ENCODE measurements around the gene CACNB1. TPM values are rescaled to one million over a fixed set of nuclear protein-coding genes. Genes with fewer than 3 reads are reported as not detected.

The CACNB1 gene
- polyA plus RNA-seq, 1 donor from 2014 or later = 18.9 TPM

GRCh38 chr17:39151943-39152818 is 45.3 kb downstream of the CACNB1 start:
- Histone ChIP-seq H3K27me3 (ENCODE audit: insufficient read depth, low read depth, low read length) (peaks cover 17% of the 10 kb centered on the region), H3K9ac (ENCODE audit: low read length) (peak overlapping the region; percentile 51), H3K9me2 (ENCODE audit: insufficient read depth, low read length) (no peaks in the 10 kb centered on the region), H3K4me3 (ENCODE audit: low read length) (peak overlapping the region; percentile 97), H2AFZ (ENCODE audit: low read depth, low read length) (no peak overlapping the region), H3K79me2 (replicated peaks; ENCODE audit: insufficient read depth, low read length) (no peaks in the 10 kb centered on the region), H3F3A (ENCODE audit: insufficient read depth, low read length, poor library complexity, severe bottlenecking) (no peaks in the 10 kb centered on the region), H3K27ac (ENCODE audit: low read length) (peak overlapping the region; percentile 1), H3K4me2 (ENCODE audit: low read length) (peak overlapping the region; percentile 50), H3K9me3 (ENCODE audit: low read length) (no peaks in the 10 kb centered on the region), H3K36me3 (ENCODE audit: insufficient read depth, low read length) (no peaks in the 10 kb centered on the region), H4K20me1 (ENCODE audit: insufficient read depth) (no peaks in the 10 kb centered on the region)
- TF ChIP-seq TAF1 (IDR thresholded peaks at IDR 0.05; ENCODE audit: low read depth) (peak; percentile 38), EZH2 (IDR thresholded peaks at IDR 0.05; ENCODE audit: borderline replicate concordance, insufficient read depth, low read length, poor library complexity, severe bottlenecking) (no peak), EP300 (conservative IDR thresholded peaks at IDR 0.05; ENCODE audit: poor library complexity, severe bottlenecking) (no peak), REST (IDR thresholded peaks at IDR 0.05; ENCODE audit: borderline replicate concordance) (peak; percentile 20)

- Histone ChIP-seq H3F3A (ENCODE audit: insufficient read depth, low read length, poor library complexity, severe bottlenecking) (no peaks in the 10 kb centered on the region), H3K27me3 (ENCODE audit: insufficient read depth, low read depth, low read length) (peaks cover 17% of the 10 kb centered on the region), H3K4me2 (ENCODE audit: low read length) (peak within 1 kb of the TSS; percentile 50), H2AFZ (ENCODE audit: low read depth, low read length) (peak within 1 kb of the TSS; percentile 2), H3K27ac (ENCODE audit: low read length) (peak within 1 kb of the TSS; percentile 1), H3K9me2 (ENCODE audit: insufficient read depth, low read length) (no peaks in the 10 kb centered on the region), H3K4me3 (ENCODE audit: low read length) (peak within 1 kb of the TSS; percentile 97), H3K36me3 (ENCODE audit: insufficient read depth, low read length) (no peaks in the 10 kb centered on the region), H3K9ac (ENCODE audit: low read length) (peak within 1 kb of the TSS; percentile 71), H4K20me1 (ENCODE audit: insufficient read depth) (no peaks in the 10 kb centered on the region), H3K79me2 (replicated peaks; ENCODE audit: insufficient read depth, low read length) (no peaks in the 10 kb centered on the region), H3K9me3 (ENCODE audit: low read length) (no peaks in the 10 kb centered on the region)
- TF ChIP-seq MXI1 (conservative IDR thresholded peaks at IDR 0.05; ENCODE audit: poor library complexity, severe bottlenecking) (no peak), SMC3 (conservative IDR thresholded peaks at IDR 0.05; ENCODE audit: poor library complexity) (no peak), RAD21 (conservative IDR thresholded peaks at IDR 0.05) (no peak), CTCF (IDR thresholded peaks at IDR 0.05; ENCODE audit: poor library complexity, severe bottlenecking) (no peak), EP300 (conservative IDR thresholded peaks at IDR 0.05; ENCODE audit: poor library complexity, severe bottlenecking) (no peak), EZH2 (IDR thresholded peaks at IDR 0.05; ENCODE audit: borderline replicate concordance, insufficient read depth, low read length, poor library complexity, severe bottlenecking) (no peak), REST (IDR thresholded peaks at IDR 0.05; ENCODE audit: borderline replicate concordance) (no peak), TAF1 (IDR thresholded peaks at IDR 0.05; ENCODE audit: low read depth) (no peak), POLR2AphosphoS5 (IDR thresholded peaks at IDR 0.05) (no peak)
Measured at GRCh38 chr17:39151150-39151942, 46.1 kb downstream of the CACNB1 start, which contains the start of gene PLXDC1. TSS of gene PLXDC1 (minus strand) at chr17:39151637. CDS start at chr17:39151437, 200 bp downstream.
